Stomach (tissue), 4 donors: ENCODE measurements around the gene TCF3.

Experiments used
- POLR2A ChIP-seq, 4 donors: fragments of 450-650 bp; IDR thresholded peaks; one replicate each; pipeline ENCODE4 v1.6.1; 2016; ENCODE audit warnings: antibody characterized with exemption in 4 of 4, control low read depth in 2 of 4, mild to moderate bottlenecking in 1 of 4, moderate library complexity in 1 of 4
- POLR2AphosphoS5 ChIP-seq, 3 donors: sonication (generic); formaldehyde crosslinking; IDR thresholded peaks; one replicate each; pipeline ENCODE4 v1.6.1; 2016; ENCODE audit warnings: antibody characterized with exemption in 3 of 3
- TF ChIP-seq, protein P1 (sequence below), 7 experiments: fragments of 450-650 bp in 4 of 7; fragments of 200-600 bp in 3 of 7; sonication (generic) in 3 of 7; IDR thresholded peaks; one replicate each; pipeline ENCODE4 v1.5.1; 2016 to 2019; ENCODE audit warnings: antibody characterized with exemption in 7 of 7, control low read depth in 2 of 7, mild to moderate bottlenecking in 1 of 7

DNA sequence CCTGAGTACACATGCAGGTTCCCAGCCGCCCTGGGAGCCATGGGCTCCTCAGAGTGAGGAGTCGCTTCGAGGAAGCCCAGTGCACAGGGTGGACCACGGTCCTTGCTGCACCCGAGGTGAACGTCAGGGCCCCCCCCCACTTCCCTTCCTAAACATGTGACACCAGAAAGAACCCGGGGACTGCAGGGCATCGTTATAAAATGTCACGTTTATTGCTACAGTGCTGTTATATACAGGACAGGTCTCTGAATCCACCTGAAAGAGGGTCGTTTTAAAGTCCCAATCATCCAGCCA, 43.4 kb downstream of the TCF3 start:
- TF ChIP-seq, protein P1, sequence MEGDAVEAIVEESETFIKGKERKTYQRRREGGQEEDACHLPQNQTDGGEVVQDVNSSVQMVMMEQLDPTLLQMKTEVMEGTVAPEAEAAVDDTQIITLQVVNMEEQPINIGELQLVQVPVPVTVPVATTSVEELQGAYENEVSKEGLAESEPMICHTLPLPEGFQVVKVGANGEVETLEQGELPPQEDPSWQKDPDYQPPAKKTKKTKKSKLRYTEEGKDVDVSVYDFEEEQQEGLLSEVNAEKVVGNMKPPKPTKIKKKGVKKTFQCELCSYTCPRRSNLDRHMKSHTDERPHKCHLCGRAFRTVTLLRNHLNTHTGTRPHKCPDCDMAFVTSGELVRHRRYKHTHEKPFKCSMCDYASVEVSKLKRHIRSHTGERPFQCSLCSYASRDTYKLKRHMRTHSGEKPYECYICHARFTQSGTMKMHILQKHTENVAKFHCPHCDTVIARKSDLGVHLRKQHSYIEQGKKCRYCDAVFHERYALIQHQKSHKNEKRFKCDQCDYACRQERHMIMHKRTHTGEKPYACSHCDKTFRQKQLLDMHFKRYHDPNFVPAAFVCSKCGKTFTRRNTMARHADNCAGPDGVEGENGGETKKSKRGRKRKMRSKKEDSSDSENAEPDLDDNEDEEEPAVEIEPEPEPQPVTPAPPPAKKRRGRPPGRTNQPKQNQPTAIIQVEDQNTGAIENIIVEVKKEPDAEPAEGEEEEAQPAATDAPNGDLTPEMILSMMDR (IDR thresholded peaks at IDR 0.05), result no peak
- TF ChIP-seq POLR2A (IDR thresholded peaks at IDR 0.05), result no peak
- TF ChIP-seq POLR2AphosphoS5 (IDR thresholded peaks at IDR 0.05), result no peak
